Measurements from ENCODE around the gene PIAS1.
"Not testable (repeated sequence)": the region's sequence is repeated elsewhere in the genome, so short reads cannot be mapped to it uniquely, and the experiment has no call there.

PIAS1 gene

GRCh38 chr15:68205558-68205944 is 151.4 kb downstream of the PIAS1 start:
- no peak for DNase-seq

DNA sequence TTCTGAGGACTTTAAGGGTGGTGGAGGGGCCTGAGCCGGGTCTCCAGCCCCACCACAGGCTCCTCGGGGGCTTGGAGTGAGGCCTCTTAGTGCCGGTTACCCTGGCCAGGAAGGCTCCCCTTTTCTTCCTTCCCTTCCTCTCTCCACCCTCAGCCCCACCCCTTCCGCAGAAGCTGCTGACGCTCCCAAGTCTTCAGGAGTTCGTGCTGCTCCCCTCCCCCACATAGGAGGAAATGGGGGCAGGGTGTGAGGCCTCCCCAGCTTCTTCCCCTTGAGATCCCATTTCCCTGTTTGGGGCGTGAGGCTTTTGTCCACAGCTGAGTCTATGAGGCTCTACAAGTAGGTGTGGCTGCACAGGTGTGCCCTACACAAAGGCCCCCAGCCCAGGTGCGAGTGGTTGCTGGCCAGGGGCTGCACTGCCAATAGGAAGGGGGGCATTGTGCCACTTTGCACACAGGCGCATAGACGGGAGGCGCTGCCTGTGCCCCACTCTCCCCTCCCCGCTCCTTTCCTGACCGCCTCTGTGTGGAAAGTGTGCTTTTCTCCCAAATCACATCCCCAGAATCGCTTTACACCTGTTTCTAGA is 151.9 kb downstream of the PIAS1 start:
- DNase-seq, result peak; percentile 90 to 93

DNA sequence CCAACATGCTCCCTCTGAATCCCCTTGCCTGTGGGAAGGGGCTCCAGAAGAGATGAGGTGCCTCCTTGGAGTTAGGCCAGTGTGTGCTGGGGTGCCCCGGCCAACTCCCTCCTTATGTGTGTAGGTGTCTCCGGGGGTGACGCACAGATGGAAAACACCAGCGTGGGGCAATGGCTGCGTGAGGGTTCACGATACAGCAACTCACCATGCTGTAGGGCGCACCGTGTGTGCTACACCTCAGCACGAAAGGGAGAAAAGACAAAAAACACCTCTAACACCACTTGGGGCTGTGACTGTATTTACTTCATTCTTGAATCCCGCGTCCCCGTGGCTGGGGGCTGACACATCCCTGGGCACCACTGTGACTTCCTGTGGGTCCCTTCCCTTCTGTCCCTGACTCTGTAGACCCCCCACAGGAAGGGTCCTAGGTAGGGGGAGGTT is 152.6 kb downstream of the PIAS1 start:
- DNase-seq, result no peak

GRCh38 chr15:68207176-68207935 is 153.2 kb downstream of the PIAS1 start:
- DNase-seq, result no peak

DNA sequence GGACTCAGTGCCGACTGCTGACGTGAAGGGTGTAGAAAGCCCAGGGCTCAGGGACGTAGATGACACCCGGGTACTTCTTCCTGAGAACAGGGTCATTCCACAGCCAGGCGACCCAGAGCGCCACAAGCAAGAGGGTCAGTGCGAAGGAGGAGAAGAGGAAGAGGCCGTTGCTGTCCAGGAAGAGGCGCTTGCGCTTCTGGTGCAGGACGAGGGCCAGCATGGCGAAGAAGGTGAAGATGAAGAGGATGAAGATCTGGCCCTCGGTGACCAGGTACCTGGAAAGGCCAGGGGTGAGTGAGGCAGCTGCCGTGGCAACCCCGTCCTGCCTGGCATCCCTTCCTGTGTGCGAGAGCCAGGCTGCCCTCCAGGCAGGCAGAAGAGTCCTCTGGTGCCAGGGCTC is 154.0 kb downstream of the PIAS1 start:
- DNase-seq, result no peak

DNA sequence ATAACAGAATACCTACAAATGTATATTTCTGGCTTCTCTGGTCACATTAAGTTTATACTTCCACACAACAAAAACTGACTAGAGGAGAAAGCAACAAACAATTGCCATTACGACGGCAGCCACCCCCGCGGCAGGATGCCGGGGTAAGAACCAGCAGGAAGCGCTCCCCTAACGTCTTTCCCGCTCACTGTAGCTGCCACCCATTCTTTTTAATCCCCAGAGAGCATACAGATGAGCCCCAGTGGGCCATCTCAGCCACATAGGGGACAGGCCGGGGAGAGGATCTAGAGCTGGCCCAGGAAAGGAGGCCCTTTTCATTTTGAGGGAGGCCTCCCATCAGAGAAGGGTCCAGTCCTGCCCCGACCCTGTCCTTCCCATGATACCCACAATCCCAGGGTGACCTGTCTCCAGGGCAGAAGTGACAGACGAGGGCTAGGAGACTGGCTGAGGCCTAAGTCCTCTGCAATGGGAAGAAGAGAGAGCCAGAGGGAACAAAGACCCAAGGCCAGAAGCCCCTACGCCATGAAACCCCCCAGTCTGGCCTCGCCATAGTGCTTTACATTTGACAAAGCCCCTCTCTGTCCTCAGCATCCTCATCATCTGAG is 154.6 kb downstream of the PIAS1 start:
- DNase-seq, result no peak

DNA sequence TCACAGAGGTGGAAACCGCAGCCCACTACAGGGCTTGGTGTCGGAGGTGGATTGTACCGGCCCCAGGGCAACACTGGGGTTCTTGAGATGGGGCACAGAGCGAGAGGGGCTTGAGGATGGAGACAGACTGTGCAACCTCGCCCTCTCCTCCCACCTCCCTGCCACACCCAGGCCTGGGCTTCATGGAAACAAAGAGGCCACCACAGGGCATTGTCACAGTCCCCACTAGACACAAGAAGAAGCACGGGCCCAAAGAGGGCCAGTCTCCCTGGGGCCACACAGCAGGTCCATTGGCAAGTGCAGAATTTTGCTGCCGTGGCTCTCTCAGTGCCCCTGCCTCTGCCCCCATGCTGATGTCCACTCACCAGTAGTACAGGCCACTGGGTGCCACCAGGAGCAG is 155.2 kb downstream of the PIAS1 start:
- DNase-seq, result no peak

DNA sequence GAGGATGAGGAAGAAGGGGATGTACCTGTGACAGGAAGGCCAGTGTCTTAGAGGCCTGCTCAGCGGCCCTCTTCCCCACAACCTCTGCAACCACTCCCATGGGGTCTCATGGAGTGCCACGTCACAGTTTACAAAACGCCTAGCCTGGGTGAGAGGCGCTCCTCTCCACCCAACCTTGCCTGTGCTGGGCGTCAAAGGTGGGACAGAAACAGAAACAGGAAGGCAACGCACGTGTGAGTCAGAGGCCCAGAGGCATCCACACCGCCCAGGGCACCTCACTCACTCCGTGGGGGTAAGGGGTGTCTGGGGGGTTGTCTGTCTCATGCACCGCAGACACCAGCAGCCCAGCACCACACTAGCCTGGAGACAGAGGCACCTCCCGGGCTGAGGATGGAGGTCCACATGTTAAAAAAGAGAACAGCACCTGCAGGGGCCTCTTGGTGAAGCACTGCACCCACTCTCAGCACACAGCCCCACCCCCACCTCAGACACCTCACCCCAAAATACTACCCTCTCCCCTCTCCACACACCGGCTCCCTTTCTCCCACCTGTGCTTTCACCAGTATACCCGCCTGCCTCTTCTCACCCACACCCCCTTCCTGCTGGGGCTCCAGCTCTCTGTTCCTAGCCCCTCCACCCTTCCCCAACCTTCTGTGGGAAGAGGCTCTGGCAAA is 155.8 kb downstream of the PIAS1 start:
- no peak for DNase-seq

GRCh38 chr15:68210409-68210756 is 156.3 kb downstream of the PIAS1 start:
- no peak for DNase-seq

GRCh38 chr15:68210821-68211655 is 156.9 kb downstream of the PIAS1 start:
- DNase-seq, result peak; percentile 26 to 30

- DNase-seq, result no peak
Observed at GRCh38 chr15:68211656-68212320, 157.7 kb downstream of the PIAS1 start.

DNA sequence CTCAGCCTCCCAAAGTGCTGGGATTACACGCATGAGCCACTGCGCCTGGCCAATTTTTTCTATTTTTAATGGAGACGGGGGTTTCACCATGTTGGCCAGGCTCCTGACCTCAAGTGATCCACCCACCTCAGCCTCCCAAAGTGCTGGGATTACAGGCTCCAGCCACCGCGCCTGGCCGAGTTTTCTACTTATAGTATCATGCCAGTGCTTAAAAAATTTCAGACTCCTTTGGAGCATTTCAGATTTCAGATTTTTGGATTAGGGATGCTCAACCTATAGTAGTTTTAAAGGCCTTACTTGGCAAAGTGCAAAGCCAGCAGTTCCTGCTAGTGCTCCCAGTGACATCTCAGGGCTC is 159.4 kb downstream of the PIAS1 start:
- not testable (repeated sequence) for DNase-seq

DNA sequence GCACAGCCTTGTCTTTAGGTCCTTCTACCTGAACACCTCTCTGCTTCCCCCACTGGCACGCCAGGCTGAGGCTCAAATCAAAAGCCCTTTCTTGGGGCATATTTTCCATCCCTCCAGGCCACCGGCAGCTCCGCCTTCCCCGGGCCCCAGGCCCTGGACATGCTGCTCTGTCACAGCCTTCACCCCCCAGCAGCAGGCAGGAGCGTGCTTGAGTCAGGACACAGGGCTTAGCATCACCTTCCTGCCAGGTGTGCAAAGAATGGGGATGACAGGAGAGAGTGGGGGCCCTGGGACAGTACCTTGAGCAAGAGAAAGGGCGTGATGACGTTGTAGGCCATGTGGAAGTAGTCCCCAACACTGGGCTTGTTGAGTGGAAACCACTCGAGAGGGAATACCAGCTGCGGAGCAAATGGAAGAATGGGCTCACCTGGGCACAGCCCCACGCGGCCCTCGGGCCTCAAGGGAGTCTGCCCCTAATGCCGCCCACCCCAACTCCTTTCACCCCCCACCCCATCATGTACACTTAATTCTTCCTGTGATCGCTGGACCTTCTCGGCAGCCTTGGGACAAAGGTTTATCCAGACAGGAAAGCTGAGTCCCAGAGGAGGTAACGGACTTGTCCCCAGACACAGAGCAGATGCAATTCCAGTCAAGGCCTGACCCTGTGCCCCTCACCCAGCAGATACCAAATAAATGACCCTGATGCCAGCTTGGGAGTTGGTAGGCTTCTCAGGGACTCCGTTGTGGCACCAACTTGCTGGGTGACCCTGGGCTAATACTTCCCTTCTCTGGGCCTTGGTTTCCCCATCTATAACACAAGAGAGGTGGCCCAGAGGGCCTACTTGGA is 160.1 kb downstream of the PIAS1 start:
- no peak for DNase-seq

- no peak for DNase-seq
Observed at GRCh38 chr15:68214838-68215254, 160.7 kb downstream of the PIAS1 start.

- DNase-seq, result no peak
Observed at GRCh38 chr15:68217341-68217740, 163.2 kb downstream of the PIAS1 start.

- no peak for DNase-seq
Observed at GRCh38 chr15:68218331-68218730, 164.2 kb downstream of the PIAS1 start.

GRCh38 chr15:68218847-68219798 is 165.0 kb downstream of the PIAS1 start:
- DNase-seq, result no peak

DNA sequence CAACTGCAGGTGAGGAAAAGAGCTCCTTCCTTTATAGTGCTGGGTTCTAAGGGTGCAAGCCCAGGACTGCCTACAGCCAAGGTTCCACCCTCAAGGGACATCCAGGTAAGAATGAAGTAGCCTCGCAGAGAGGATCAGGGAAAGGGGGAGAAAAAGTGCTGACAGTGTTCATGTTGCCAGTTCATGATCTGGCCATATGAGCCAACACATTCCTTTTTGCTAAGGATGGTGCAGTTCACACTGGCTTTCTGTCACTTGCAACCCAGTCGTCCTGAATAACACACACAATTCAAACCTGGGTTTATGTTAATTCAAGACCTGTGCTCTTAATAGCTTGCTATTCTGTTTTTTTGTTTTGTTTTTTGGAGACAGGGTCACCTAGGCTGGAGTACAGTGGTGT is 166.4 kb downstream of the PIAS1 start:
- DNase-seq, result no peak

- DNase-seq, result no peak
Observed at GRCh38 chr15:68220967-68221366, 166.9 kb downstream of the PIAS1 start.

Data from Kasumi-1 (cell line).